HPDE6-E6E7 (cell line): ENCODE results near the gene SIGLEC8.

Experiments used
- DNase-seq: peaks from one replicate; pipeline ENCODE4 v3.0.0; 2011; ENCODE audit warnings: missing footprints; ENCODE audit errors: extremely low spot score

Gene SIGLEC8

GRCh38 chr19:51402117-51402516 is 56.1 kb downstream of the SIGLEC8 start:
- no peak for DNase-seq
